A673 (cell line): ENCODE results near the gene TRAF3IP3.

Source experiments
- EZH2 ChIP-seq: fragments of 200-600 bp; sonication (generic); IDR thresholded peaks from 2 replicates; pipeline ENCODE4 v1.6.1; 2017; ENCODE audit warnings: borderline replicate concordance, low read depth, mild to moderate bottlenecking, mixed read lengths, antibody characterized with exemption, low read length; ENCODE audit not compliant: poor library complexity, severe bottlenecking
- TF ChIP-seq, protein P1 (sequence below): fragments of 300-800, 200-600 bp; sonication (generic); conservative IDR thresholded peaks from 2 replicates; pipeline ENCODE4 v1.5.1; 2017; ENCODE audit warnings: low read depth, mild to moderate bottlenecking, antibody characterized with exemption, low read length, moderate library complexity, mixed read lengths

DNA sequence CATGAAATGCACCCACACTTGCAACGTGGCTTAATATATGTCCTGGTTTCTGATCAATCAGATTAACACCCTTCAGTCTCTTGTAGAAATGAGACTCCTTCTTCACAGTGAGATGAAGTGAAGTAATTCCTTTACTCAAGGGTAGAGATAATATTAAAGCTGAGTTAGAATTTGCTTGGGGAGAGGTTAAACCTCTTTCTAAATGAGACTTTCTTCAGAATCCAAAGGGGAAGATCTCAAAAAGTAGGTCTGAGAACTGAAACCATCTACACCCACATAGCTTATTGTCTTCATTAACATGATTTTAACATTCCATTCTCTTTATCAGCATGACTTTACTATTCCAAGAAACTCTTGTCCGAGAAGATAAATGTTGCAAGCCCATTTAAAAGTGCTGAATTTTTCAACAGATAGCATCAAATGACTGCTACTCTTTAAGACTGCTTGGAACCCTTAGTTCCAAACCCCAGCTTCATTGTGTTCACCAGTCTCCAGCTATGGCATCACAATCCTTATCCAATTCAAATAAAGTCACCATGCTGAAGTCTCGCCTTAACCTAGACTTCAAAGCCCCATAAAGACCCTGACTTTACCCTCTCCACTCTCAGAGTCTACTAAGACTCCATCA lies 19.2 kb upstream of the TRAF3IP3 start:
- TF ChIP-seq, protein P1, sequence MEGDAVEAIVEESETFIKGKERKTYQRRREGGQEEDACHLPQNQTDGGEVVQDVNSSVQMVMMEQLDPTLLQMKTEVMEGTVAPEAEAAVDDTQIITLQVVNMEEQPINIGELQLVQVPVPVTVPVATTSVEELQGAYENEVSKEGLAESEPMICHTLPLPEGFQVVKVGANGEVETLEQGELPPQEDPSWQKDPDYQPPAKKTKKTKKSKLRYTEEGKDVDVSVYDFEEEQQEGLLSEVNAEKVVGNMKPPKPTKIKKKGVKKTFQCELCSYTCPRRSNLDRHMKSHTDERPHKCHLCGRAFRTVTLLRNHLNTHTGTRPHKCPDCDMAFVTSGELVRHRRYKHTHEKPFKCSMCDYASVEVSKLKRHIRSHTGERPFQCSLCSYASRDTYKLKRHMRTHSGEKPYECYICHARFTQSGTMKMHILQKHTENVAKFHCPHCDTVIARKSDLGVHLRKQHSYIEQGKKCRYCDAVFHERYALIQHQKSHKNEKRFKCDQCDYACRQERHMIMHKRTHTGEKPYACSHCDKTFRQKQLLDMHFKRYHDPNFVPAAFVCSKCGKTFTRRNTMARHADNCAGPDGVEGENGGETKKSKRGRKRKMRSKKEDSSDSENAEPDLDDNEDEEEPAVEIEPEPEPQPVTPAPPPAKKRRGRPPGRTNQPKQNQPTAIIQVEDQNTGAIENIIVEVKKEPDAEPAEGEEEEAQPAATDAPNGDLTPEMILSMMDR = no peak
- TF ChIP-seq EZH2 = no peak
